SU-DHL-6 (cell line): ENCODE measurements around the gene NFIX.

Source experiments
- EZH2phosphoT487 ChIP-seq: fragments of 200-600 bp; sonication (generic), shearing (Covaris generic); conservative IDR thresholded peaks from 2 replicates; pipeline ENCODE4 v1.6.1; 2018; ENCODE audit warnings: mild to moderate bottlenecking, antibody characterized with exemption, low read length, moderate library complexity, mixed read lengths
- TF ChIP-seq, protein P1 (sequence below): fragments of 200-600 bp; sonication (generic); IDR thresholded peaks from one replicate; pipeline ENCODE4 v1.5.1; 2017; ENCODE audit warnings: antibody characterized with exemption, mild to moderate bottlenecking, low read length, moderate library complexity; ENCODE audit not compliant: insufficient read depth, poor library complexity, severe bottlenecking

DNA sequence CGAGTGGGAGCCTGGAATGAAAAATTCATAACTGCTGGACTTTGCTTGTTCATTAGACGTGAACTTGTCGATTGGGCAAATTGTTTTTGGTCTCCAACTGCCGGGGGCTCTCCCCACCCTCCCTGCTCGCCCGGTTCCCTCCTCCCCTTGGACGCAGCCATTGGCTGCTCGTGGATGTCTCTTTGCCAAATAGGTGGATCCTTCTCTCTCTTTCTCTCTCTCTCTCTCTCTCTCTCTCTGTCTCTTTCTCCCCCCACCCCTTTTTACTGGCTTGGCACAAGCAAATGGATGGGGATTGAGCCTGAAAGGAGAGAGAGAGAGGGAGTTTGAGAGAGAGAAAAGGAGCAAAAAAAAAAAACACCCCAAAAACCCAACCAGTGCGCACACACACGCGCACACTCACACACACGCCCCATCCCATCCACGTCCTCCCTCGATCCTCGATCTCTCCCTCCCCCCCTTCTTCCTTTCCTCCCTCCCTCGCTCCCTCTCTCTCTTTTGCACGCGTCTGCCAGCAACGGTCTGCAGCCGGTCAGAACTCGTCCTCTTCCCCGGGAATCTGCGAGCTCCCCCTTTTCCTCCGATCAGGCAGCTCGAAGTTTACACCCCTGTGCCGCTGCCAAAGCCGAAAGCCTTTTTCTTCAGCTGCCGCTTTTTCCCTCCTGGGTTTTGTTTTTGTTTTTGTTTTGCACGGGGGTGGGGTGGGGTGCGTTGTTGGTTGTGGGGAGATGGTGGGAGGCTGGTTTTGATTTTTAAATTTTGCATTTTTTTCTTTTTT lies 27.8 kb downstream of the NFIX start:
- no peak for TF ChIP-seq EZH2phosphoT487
- TF ChIP-seq, protein P1, sequence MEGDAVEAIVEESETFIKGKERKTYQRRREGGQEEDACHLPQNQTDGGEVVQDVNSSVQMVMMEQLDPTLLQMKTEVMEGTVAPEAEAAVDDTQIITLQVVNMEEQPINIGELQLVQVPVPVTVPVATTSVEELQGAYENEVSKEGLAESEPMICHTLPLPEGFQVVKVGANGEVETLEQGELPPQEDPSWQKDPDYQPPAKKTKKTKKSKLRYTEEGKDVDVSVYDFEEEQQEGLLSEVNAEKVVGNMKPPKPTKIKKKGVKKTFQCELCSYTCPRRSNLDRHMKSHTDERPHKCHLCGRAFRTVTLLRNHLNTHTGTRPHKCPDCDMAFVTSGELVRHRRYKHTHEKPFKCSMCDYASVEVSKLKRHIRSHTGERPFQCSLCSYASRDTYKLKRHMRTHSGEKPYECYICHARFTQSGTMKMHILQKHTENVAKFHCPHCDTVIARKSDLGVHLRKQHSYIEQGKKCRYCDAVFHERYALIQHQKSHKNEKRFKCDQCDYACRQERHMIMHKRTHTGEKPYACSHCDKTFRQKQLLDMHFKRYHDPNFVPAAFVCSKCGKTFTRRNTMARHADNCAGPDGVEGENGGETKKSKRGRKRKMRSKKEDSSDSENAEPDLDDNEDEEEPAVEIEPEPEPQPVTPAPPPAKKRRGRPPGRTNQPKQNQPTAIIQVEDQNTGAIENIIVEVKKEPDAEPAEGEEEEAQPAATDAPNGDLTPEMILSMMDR: no peak
